HEK293 (cell line): Measurements from ENCODE around the gene C2orf72.

Experiments
- CTCF ChIP-seq: fragments of 450-650 bp; formaldehyde crosslinking; IDR thresholded peaks from 2 replicates; pipeline ENCODE4 v1.5.1; 2016; ENCODE audit warnings: missing biosample characterization, missing genetic modification characterization
- GLI2 ChIP-seq: fragments of 450-650 bp; formaldehyde crosslinking; IDR thresholded peaks from 2 replicates; pipeline ENCODE4; 2017; ENCODE audit warnings: missing biosample characterization, missing genetic modification characterization, low read depth, borderline replicate concordance
- ZBTB11 ChIP-seq: fragments of 450-650 bp; formaldehyde crosslinking; conservative IDR thresholded peaks from 2 replicates; pipeline ENCODE4 v1.5.1; 2016; ENCODE audit warnings: low read depth, missing biosample characterization, missing genetic modification characterization
- ZFHX2 ChIP-seq: fragments of 450-650 bp; formaldehyde crosslinking; conservative IDR thresholded peaks from 2 replicates; pipeline ENCODE4 v1.5.1; 2016; ENCODE audit warnings: missing biosample characterization, missing genetic modification characterization
- TF ChIP-seq, protein P1 (sequence below): fragments of 450-650 bp; formaldehyde crosslinking; IDR thresholded peaks from 2 replicates; pipeline ENCODE4 v1.5.1; 2016; ENCODE audit warnings: missing biosample characterization, missing genetic modification characterization

- no peak for TF ChIP-seq CTCF (tag by site-specific recombination)
- no peak for TF ChIP-seq GLI2 (tag by site-specific recombination)
- TF ChIP-seq ZFHX2 = no peak
- no peak for TF ChIP-seq ZBTB11 (tag by site-specific recombination)
- TF ChIP-seq, protein P1, sequence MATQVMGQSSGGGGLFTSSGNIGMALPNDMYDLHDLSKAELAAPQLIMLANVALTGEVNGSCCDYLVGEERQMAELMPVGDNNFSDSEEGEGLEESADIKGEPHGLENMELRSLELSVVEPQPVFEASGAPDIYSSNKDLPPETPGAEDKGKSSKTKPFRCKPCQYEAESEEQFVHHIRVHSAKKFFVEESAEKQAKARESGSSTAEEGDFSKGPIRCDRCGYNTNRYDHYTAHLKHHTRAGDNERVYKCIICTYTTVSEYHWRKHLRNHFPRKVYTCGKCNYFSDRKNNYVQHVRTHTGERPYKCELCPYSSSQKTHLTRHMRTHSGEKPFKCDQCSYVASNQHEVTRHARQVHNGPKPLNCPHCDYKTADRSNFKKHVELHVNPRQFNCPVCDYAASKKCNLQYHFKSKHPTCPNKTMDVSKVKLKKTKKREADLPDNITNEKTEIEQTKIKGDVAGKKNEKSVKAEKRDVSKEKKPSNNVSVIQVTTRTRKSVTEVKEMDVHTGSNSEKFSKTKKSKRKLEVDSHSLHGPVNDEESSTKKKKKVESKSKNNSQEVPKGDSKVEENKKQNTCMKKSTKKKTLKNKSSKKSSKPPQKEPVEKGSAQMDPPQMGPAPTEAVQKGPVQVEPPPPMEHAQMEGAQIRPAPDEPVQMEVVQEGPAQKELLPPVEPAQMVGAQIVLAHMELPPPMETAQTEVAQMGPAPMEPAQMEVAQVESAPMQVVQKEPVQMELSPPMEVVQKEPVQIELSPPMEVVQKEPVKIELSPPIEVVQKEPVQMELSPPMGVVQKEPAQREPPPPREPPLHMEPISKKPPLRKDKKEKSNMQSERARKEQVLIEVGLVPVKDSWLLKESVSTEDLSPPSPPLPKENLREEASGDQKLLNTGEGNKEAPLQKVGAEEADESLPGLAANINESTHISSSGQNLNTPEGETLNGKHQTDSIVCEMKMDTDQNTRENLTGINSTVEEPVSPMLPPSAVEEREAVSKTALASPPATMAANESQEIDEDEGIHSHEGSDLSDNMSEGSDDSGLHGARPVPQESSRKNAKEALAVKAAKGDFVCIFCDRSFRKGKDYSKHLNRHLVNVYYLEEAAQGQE = no peak
Observed at GRCh38 chr2:231094736-231095346, 57.5 kb downstream of the C2orf72 start.
